ENCODE data around the gene ADSL.

DNA sequence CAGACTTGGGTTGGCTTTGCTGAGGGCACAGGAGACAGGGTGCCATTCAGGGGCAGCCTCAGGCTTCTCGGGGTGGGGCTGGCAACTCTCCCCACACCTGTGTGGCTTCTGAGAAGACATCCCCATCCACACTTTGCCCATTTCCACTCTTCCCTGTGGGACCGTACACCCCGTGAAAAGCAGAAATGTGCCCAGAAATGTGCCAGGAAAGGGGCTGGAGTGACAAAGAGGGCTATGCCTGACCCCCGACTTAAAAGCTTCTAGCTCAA, 74.7 kb downstream of the ADSL start:
- TF ChIP-seq, protein P1, sequence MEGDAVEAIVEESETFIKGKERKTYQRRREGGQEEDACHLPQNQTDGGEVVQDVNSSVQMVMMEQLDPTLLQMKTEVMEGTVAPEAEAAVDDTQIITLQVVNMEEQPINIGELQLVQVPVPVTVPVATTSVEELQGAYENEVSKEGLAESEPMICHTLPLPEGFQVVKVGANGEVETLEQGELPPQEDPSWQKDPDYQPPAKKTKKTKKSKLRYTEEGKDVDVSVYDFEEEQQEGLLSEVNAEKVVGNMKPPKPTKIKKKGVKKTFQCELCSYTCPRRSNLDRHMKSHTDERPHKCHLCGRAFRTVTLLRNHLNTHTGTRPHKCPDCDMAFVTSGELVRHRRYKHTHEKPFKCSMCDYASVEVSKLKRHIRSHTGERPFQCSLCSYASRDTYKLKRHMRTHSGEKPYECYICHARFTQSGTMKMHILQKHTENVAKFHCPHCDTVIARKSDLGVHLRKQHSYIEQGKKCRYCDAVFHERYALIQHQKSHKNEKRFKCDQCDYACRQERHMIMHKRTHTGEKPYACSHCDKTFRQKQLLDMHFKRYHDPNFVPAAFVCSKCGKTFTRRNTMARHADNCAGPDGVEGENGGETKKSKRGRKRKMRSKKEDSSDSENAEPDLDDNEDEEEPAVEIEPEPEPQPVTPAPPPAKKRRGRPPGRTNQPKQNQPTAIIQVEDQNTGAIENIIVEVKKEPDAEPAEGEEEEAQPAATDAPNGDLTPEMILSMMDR (IDR thresholded peaks at IDR 0.05): no peak
- no peak for TF ChIP-seq ZFX (IDR thresholded peaks at IDR 0.05; ENCODE audit: borderline replicate concordance)

All from 22Rv1 (cell line).